Glutamatergic neuron (in vitro differentiated cells): Measurements from ENCODE around the gene THSD4. TPM values are rescaled to one million over a fixed set of nuclear protein-coding genes. Genes with fewer than 3 reads are reported as not detected.

Experiments
- DNase-seq: peaks from one replicate; pipeline ENCODE4 v3.0.0; 2022
- H3K27ac Mint-ChIP-seq: one replicate; pipeline ENCODE4 v1.8.0; 2020; ENCODE audit warnings: mild to moderate bottlenecking, mixed read lengths, inconsistent platforms; ENCODE audit not compliant: unreplicated experiment
- H3K27me3 Mint-ChIP-seq: one replicate; pipeline ENCODE4 v1.8.0; 2020; ENCODE audit warnings: mild to moderate bottlenecking, moderate library complexity, mixed read lengths, inconsistent platforms; ENCODE audit not compliant: unreplicated experiment
- H3K36me3 Mint-ChIP-seq: one replicate; pipeline ENCODE4 v1.8.0; 2020; ENCODE audit warnings: mild to moderate bottlenecking, mixed read lengths, inconsistent platforms; ENCODE audit not compliant: unreplicated experiment
- H3K4me1 Mint-ChIP-seq: one replicate; pipeline ENCODE4 v1.8.0; 2020; ENCODE audit warnings: mild to moderate bottlenecking, low read depth, mixed read lengths, inconsistent platforms; ENCODE audit not compliant: unreplicated experiment
- H3K4me3 Mint-ChIP-seq: one replicate; pipeline ENCODE4 v1.8.0; 2020; ENCODE audit warnings: mild to moderate bottlenecking, mixed read lengths, inconsistent platforms; ENCODE audit not compliant: unreplicated experiment
- H3K9me3 Mint-ChIP-seq: one replicate; pipeline ENCODE4 v1.8.0; 2020; ENCODE audit warnings: mild to moderate bottlenecking, moderate library complexity, mixed read lengths, inconsistent platforms; ENCODE audit not compliant: unreplicated experiment
- CTCF ChIP-seq: fragments of 200-600 bp; sonication (generic); IDR thresholded peaks from one replicate; pipeline ENCODE4 v1.5.0; 2021; ENCODE audit not compliant: partially characterized antibody, unreplicated experiment
- total RNA-seq: library from RNA; stranded (reverse); fragmentation: NEBNext Ultra II Directional; extraction: Animal tissue kit (Norgen Biotek cat#: 25700); gene quantifications from one replicate; pipeline ENCODE4 v1.2.1, GENCODE V29; 2021; ENCODE audit not compliant: unreplicated experiment

THSD4 gene
- total RNA-seq, 1 donor from 2014 or later = 12.3 TPM

GRCh38 chr15:71431343-71432336, 316.4 kb downstream of the THSD4 start:
- no peak for TF ChIP-seq CTCF
- H3K36me3 Mint-ChIP-seq = no peaks in the 10 kb centered on the region
- H3K4me3 Mint-ChIP-seq = no peak overlapping the region
- no peaks in the 10 kb centered on the region for H3K27me3 Mint-ChIP-seq
- no peaks in the 10 kb centered on the region for H3K9me3 Mint-ChIP-seq
- no peak for DNase-seq
- no peak overlapping the region for H3K27ac Mint-ChIP-seq
- H3K4me1 Mint-ChIP-seq = no peaks in the 10 kb centered on the region

- Mint-ChIP-seq H3K27ac (no peak overlapping the region), H3K36me3 (no peaks in the 10 kb centered on the region), H3K27me3 (no peaks in the 10 kb centered on the region), H3K9me3 (no peaks in the 10 kb centered on the region), H3K4me3 (no peak overlapping the region), H3K4me1 (no peaks in the 10 kb centered on the region)
- DNase-seq = no peak
- no peak for TF ChIP-seq CTCF
These were observed 318.1 kb downstream of the THSD4 start for GRCh38 chr15:71433402-71433801.

GRCh38 chr15:71434774-71435173, 319.5 kb downstream of the THSD4 start:
- Mint-ChIP-seq H3K4me1 (no peaks in the 10 kb centered on the region), H3K9me3 (no peaks in the 10 kb centered on the region), H3K27me3 (no peaks in the 10 kb centered on the region), H3K36me3 (no peaks in the 10 kb centered on the region), H3K4me3 (no peak overlapping the region), H3K27ac (no peak overlapping the region)
- DNase-seq = no peak
- no peak for TF ChIP-seq CTCF

GRCh38 chr15:71435552-71435951, 320.3 kb downstream of the THSD4 start:
- Mint-ChIP-seq H3K36me3 (no peaks in the 10 kb centered on the region), H3K9me3 (no peaks in the 10 kb centered on the region), H3K27me3 (no peaks in the 10 kb centered on the region), H3K4me3 (no peak overlapping the region), H3K4me1 (no peaks in the 10 kb centered on the region), H3K27ac (no peak overlapping the region)
- DNase-seq = no peak
- TF ChIP-seq CTCF = no peak

- Mint-ChIP-seq H3K36me3 (no peaks in the 10 kb centered on the region), H3K4me1 (no peaks in the 10 kb centered on the region), H3K4me3 (no peak overlapping the region), H3K9me3 (no peaks in the 10 kb centered on the region), H3K27ac (no peak overlapping the region), H3K27me3 (no peaks in the 10 kb centered on the region)
- DNase-seq = no peak
- no peak for TF ChIP-seq CTCF
These were observed 321.6 kb downstream of the THSD4 start for GRCh38 chr15:71436854-71437253.
